HCT116 (cell line): ENCODE results near the gene TEX9. TPM values are rescaled to one million over a fixed set of nuclear protein-coding genes. Genes with fewer than 3 reads are reported as not detected.

Experiments used
- ATAC-seq: fragments of 200-7000 bp; cut with Tn5 transposase; 2 replicates; pipeline ENCODE4 v1.9.1; 2020; ENCODE audit warnings: mild to moderate bottlenecking, moderate library complexity
- BruUV-seq: library from RNA; stranded (reverse); fragments of 400-500 nt; replicated peaks from 2 replicates; lab custom pipeline; 2021; lab: Mats Ljungman, UMichigan
- CTCF ChIA-PET: fragments of 300-600 bp; sonication (Branson Sonifier 250); formaldehyde crosslinking; loops from one replicate; lab custom pipeline; 2021; ENCODE audit warnings: antibody characterized with exemption; lab: Charles Lee
- POLR2A ChIA-PET: fragments of 300-600, 350-600 bp; sonication (Branson Sonifier 250); formaldehyde crosslinking; loops from one replicate; lab custom pipeline; 2021; ENCODE audit warnings: antibody characterized with exemption; lab: Charles Lee
- RAD21 ChIA-PET, 2 experiments: fragments of 300-600 bp; sonication (Branson Sonifier 250); formaldehyde crosslinking; loops; one replicate each; lab custom pipeline; 2023; ENCODE audit warnings: low total read pairs in 2 of 2; ENCODE audit not compliant: uncharacterized antibody in 2 of 2, unreplicated experiment in 2 of 2, low non-redundant PET in 1 of 2; lab: Charles Lee
- DNase-seq: peaks from one replicate; pipeline ENCODE4 v3.0.0-alpha.2; 2010; ENCODE audit warnings: low read depth, low spot score
- H2AFZ ChIP-seq: fragments of 200-600 bp; shearing (Covaris generic), sonication (generic); 2 replicates; pipeline ENCODE4 v1.6.1; 2017; ENCODE audit warnings: low read depth, mixed run types, mixed read lengths, antibody characterized with exemption, low read length; ENCODE audit not compliant: poor library complexity, severe bottlenecking
- H3K27ac ChIP-seq: 2 replicates; pipeline ENCODE4 v1.5.1; 2012; ENCODE audit warnings: low read depth, low read length
- H3K27me3 ChIP-seq: fragments of 200-600 bp; sonication (generic); 2 replicates; pipeline ENCODE4 v1.6.1; 2016; ENCODE audit warnings: mixed run types, low read length, mixed read lengths; ENCODE audit not compliant: insufficient read depth
- H3K36me3 ChIP-seq, 2 experiments: fragments of 200-500 bp in 1 of 2; fragments of 200-600 bp in 1 of 2; sonication (Bioruptor generic) in 1 of 2; sonication (generic) in 1 of 2; 2 replicates each; pipeline versions ENCODE4 v1.5.1 to v1.6.1; 2014 to 2016; ENCODE audit warnings: low read length in 2 of 2, inconsistent platforms in 1 of 2, mixed read lengths in 1 of 2, mixed run types in 1 of 2; ENCODE audit not compliant: insufficient read depth in 2 of 2, control insufficient read depth in 1 of 2
- H3K4me1 ChIP-seq, 2 experiments: fragments of 200-600 bp in 1 of 2; sonication (generic) in 1 of 2; 2 replicates each; pipeline versions ENCODE4 v1.5.1 to v1.6.1; 2012 to 2017; ENCODE audit warnings: low read length in 2 of 2, inconsistent platforms in 1 of 2, mild to moderate bottlenecking in 1 of 2, mixed read lengths in 1 of 2, mixed run types in 1 of 2, moderate library complexity in 1 of 2; ENCODE audit not compliant: insufficient read depth in 2 of 2, control insufficient read depth in 1 of 2
- H3K4me2 ChIP-seq: fragments of 200-600 bp; sonication (generic); 2 replicates; pipeline ENCODE4 v1.6.1; 2017; ENCODE audit warnings: mixed run types, low read length, mixed read lengths
- H3K4me3 ChIP-seq, 2 experiments: fragments of 200-600 bp in 1 of 2; sonication (generic) in 1 of 2; replicated peaks in 1 of 2; 2 replicates each; pipeline ENCODE4 v1.5.1; 2011 to 2016; ENCODE audit warnings: low read length in 2 of 2, control low read depth in 1 of 2, low read depth in 1 of 2, mild to moderate bottlenecking in 1 of 2, mixed read lengths in 1 of 2, mixed run types in 1 of 2
- H3K79me2 ChIP-seq: fragments of 200-600 bp; sonication (generic); 2 replicates; pipeline ENCODE4 v1.6.1; 2017; ENCODE audit warnings: mild to moderate bottlenecking, mixed run types, low read length, moderate library complexity, mixed read lengths; ENCODE audit not compliant: insufficient read depth
- H3K9ac ChIP-seq: fragments of 200-600 bp; sonication (generic); 2 replicates; pipeline ENCODE4 v1.6.1; 2016; ENCODE audit warnings: low read length, mixed read lengths
- H3K9me2 ChIP-seq: fragments of 200-600 bp; sonication (generic), shearing (Covaris generic); 2 replicates; pipeline ENCODE4 v1.6.1; 2017; ENCODE audit warnings: mixed run types, mild to moderate bottlenecking, moderate library complexity; ENCODE audit not compliant: insufficient read depth
- H3K9me3 ChIP-seq, 2 experiments: fragments of 200-500 bp in 1 of 2; fragments of 200-600 bp in 1 of 2; sonication (Bioruptor generic) in 1 of 2; sonication (generic) in 1 of 2; 2 replicates each; pipeline ENCODE4 v1.6.1; 2014 to 2017; ENCODE audit warnings: low read length in 2 of 2, mixed read lengths in 2 of 2, inconsistent platforms in 1 of 2, low read depth in 1 of 2, mild to moderate bottlenecking in 1 of 2, mixed run types in 1 of 2, moderate library complexity in 1 of 2; ENCODE audit not compliant: control insufficient read depth in 1 of 2, insufficient read depth in 1 of 2
- H4K20me1 ChIP-seq: fragments of 200-600 bp; sonication (generic), shearing (Covaris generic); 2 replicates; pipeline ENCODE4 v1.6.1; 2017; ENCODE audit warnings: mixed run types, mild to moderate bottlenecking, moderate library complexity; ENCODE audit not compliant: insufficient read depth
- EGR1 ChIP-seq: IDR thresholded peaks from 2 replicates; pipeline ENCODE4 v1.6.1; 2012; ENCODE audit warnings: low read depth
- ELF1 ChIP-seq: IDR thresholded peaks from 2 replicates; pipeline ENCODE4 v1.6.1; 2012; ENCODE audit warnings: low read depth, borderline replicate concordance
- EZH2 ChIP-seq: fragments of 200-600 bp; sonication (generic); IDR thresholded peaks from 2 replicates; pipeline ENCODE4 v1.6.1; 2017; ENCODE audit warnings: antibody characterized with exemption, mixed run types
- SP1 ChIP-seq: IDR thresholded peaks from 2 replicates; pipeline ENCODE4 v1.6.1; 2012; ENCODE audit warnings: low read depth
- TCF7L2 ChIP-seq: IDR thresholded peaks from 2 replicates; pipeline ENCODE4 v1.7.0; 2011; ENCODE audit warnings: borderline replicate concordance, inconsistent platforms; ENCODE audit not compliant: insufficient read depth, insufficient read length; ENCODE audit errors: extremely low read depth
- ZFX ChIP-seq: fragments of 450-650 bp; IDR thresholded peaks from 2 replicates; pipeline ENCODE4 v1.6.1; 2017
- ZNF274 ChIP-seq: fragments of 200-500 bp; sonication (Bioruptor generic); IDR thresholded peaks from 2 replicates; pipeline ENCODE4 v1.6.1; 2014; ENCODE audit warnings: mild to moderate bottlenecking, low read depth, low read length, inconsistent platforms
- intact Hi-C: fragments of 100-400 bp; cut with micrococcal nuclease; formaldehyde crosslinking; loops from 2 replicates; pipeline ENCODE4 v1.10.0; 2022
- total RNA-seq: library from RNA; stranded (reverse); gene quantifications from one replicate; pipeline ENCODE4 v1.2.1, GENCODE V29; 2021; ENCODE audit not compliant: unreplicated experiment
- TF ChIP-seq, protein P1 (sequence below): IDR thresholded peaks from 2 replicates; pipeline ENCODE4 v1.6.1; 2012; ENCODE audit warnings: low read depth

The TEX9 gene
- total RNA-seq, 1 experiment from 2014 or later: 5.2 TPM

DNA sequence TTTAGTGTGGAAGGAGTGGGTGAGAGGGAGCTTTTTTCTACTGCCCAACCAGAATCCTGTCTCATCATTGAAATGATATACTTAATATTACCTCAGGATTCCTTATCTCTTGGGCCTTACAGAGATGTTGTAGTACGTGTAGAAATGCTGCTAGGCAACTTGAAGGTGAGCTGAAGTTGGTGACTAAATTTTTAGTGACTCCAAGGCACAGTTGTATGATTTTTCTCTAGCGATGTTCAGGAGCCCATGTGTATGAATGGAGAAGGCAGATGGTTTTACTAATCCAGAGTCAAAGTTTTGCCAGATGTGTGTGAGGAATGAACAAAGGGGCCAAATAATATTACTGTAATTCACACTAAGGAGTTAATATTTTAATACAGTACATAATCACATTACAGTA is 42.8 kb upstream of the TEX9 start:
- no peaks in the 10 kb centered on the region for H3K9me2 ChIP-seq
- ChIA-PET CTCF (no interaction called here), POLR2A (no interaction called here), RAD21 (no interaction called here)
- no peaks in the 10 kb centered on the region for H3K79me2 ChIP-seq
- no peak overlapping the region for H3K4me3 ChIP-seq
- H3K36me3 ChIP-seq: no peaks in the 10 kb centered on the region
- no peaks in the 10 kb centered on the region for H3K9me3 ChIP-seq
- DNase-seq: no peak
- no peak for TF ChIP-seq ZNF274
- TF ChIP-seq TCF7L2: no peak
- TF ChIP-seq ZFX: no peak
- TF ChIP-seq EZH2: no peak
- TF ChIP-seq, protein P1, sequence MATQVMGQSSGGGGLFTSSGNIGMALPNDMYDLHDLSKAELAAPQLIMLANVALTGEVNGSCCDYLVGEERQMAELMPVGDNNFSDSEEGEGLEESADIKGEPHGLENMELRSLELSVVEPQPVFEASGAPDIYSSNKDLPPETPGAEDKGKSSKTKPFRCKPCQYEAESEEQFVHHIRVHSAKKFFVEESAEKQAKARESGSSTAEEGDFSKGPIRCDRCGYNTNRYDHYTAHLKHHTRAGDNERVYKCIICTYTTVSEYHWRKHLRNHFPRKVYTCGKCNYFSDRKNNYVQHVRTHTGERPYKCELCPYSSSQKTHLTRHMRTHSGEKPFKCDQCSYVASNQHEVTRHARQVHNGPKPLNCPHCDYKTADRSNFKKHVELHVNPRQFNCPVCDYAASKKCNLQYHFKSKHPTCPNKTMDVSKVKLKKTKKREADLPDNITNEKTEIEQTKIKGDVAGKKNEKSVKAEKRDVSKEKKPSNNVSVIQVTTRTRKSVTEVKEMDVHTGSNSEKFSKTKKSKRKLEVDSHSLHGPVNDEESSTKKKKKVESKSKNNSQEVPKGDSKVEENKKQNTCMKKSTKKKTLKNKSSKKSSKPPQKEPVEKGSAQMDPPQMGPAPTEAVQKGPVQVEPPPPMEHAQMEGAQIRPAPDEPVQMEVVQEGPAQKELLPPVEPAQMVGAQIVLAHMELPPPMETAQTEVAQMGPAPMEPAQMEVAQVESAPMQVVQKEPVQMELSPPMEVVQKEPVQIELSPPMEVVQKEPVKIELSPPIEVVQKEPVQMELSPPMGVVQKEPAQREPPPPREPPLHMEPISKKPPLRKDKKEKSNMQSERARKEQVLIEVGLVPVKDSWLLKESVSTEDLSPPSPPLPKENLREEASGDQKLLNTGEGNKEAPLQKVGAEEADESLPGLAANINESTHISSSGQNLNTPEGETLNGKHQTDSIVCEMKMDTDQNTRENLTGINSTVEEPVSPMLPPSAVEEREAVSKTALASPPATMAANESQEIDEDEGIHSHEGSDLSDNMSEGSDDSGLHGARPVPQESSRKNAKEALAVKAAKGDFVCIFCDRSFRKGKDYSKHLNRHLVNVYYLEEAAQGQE: no peak
- no peak for TF ChIP-seq SP1
- no peak for TF ChIP-seq EGR1
- no peak for TF ChIP-seq ELF1
- intact Hi-C loops: no loop called here
- no peak overlapping the region for H3K27ac ChIP-seq
- BruUV-seq: no TSS peak
- H3K9ac ChIP-seq: no peak overlapping the region
- no peaks in the 10 kb centered on the region for H4K20me1 ChIP-seq
- H3K4me1 ChIP-seq: 0 out of 4 replicates have a peak, but pooled peaks cover 0 to 6% of the 10 kb centered on the region in 2 experiments
- H2AFZ ChIP-seq: no peak overlapping the region
- no peaks in the 10 kb centered on the region for H3K27me3 ChIP-seq
- H3K4me2 ChIP-seq: no peak overlapping the region
- no peak for ATAC-seq
